K562 (cell line): ENCODE data around the gene HSD11B2. TPM values are rescaled to one million over a fixed set of nuclear protein-coding genes. Genes with fewer than 3 reads are reported as not detected.

Source experiments
- ATAC-seq: fragments of 200-7000 bp; cut with Tn5 transposase; 3 replicates; pipeline ENCODE4 v1.9.1; 2020; ENCODE audit warnings: moderate library complexity
- BruUV-seq: library from RNA; stranded (reverse); fragments of 400-500 nt; replicated peaks from 2 replicates; lab custom pipeline; 2021; lab: Mats Ljungman, UMichigan
- CTCF ChIA-PET: fragments of 300-600 bp; formaldehyde crosslinking; extraction: SDS; loops from one replicate; lab custom pipeline; 2021; ENCODE audit warnings: low intra/inter-chr PET ratio; lab: Yijun Ruan, JAX
- POLR2A ChIA-PET: fragments of 300-600, 350-650 bp; sonication (Branson Sonifier 250); formaldehyde crosslinking; extraction: SDS; loops from one replicate; lab custom pipeline; 2021; ENCODE audit warnings: antibody characterized with exemption, inconsistent platforms; lab: Yijun Ruan, JAX
- DNase-seq, 4 experiments: peaks; one replicate each; pipeline versions ENCODE4 v3.0.0 to v3.0.0-alpha.2; 2011 to 2018; ENCODE audit warnings: low spot score in 3 of 4, mixed read lengths in 3 of 4; ENCODE audit errors: extremely low read depth in 1 of 4
- FAIRE-seq: peaks from 2 replicates; lab custom pipeline; 2011; peaks lifted over from hg19 to GRCh38; lab: Jason Lieb, UNC
- H2AFZ ChIP-seq: 2 replicates; pipeline ENCODE4 v1.6.0; 2011; ENCODE audit warnings: low read depth, low read length, control low read depth, inconsistent platforms
- H3K27ac ChIP-seq: fragments of 200-600 bp; 3 replicates; pipeline ENCODE4 v1.8.0; 2011; ENCODE audit warnings: low read depth, mild to moderate bottlenecking, control low read depth, inconsistent platforms, low read length, moderate library complexity, mixed read lengths; ENCODE audit errors: extremely low read depth
- H3K27me3 ChIP-seq, 2 experiments: fragments of 300-600 bp in 1 of 2; 2 replicates in 1 of 2; 3 replicates in 1 of 2; pipeline versions ENCODE4 v1.6.0 to v1.8.0; 2011; ENCODE audit warnings: inconsistent platforms in 2 of 2, low read length in 2 of 2, mild to moderate bottlenecking in 1 of 2, mixed read lengths in 1 of 2, moderate library complexity in 1 of 2; ENCODE audit not compliant: control insufficient read depth in 2 of 2, insufficient read depth in 2 of 2
- H3K36me3 ChIP-seq: fragments of 300-600 bp; 3 replicates; pipeline ENCODE4 v1.8.0; 2011; ENCODE audit warnings: mild to moderate bottlenecking, low read length, inconsistent platforms; ENCODE audit not compliant: control insufficient read depth, insufficient read depth
- H3K4me1 ChIP-seq, 2 experiments: fragments of 200-600 bp in 1 of 2; replicated peaks in 1 of 2; 2 replicates in 1 of 2; 3 replicates in 1 of 2; pipeline versions ENCODE4 v1.5.1 to v1.8.0; 2011; ENCODE audit warnings: inconsistent platforms in 2 of 2, low read length in 2 of 2, mild to moderate bottlenecking in 1 of 2, mixed read lengths in 1 of 2, moderate library complexity in 1 of 2; ENCODE audit not compliant: control insufficient read depth in 2 of 2, insufficient read depth in 2 of 2
- H3K4me2 ChIP-seq: 2 replicates; pipeline ENCODE4 v1.6.1; 2011; ENCODE audit warnings: low read length, control low read depth, inconsistent platforms, mixed read lengths; ENCODE audit not compliant: insufficient read depth
- H3K4me3 ChIP-seq: fragments of 200-600 bp; sonication (generic), shearing (Covaris generic); 2 replicates; pipeline ENCODE4 v1.5.1; 2016; ENCODE audit warnings: control low read depth, inconsistent platforms
- H3K79me2 ChIP-seq: fragments of 200-600 bp; 3 replicates; pipeline ENCODE4 v1.8.0; 2011; ENCODE audit warnings: low read length, inconsistent platforms; ENCODE audit not compliant: control insufficient read depth, insufficient read depth
- H3K9ac ChIP-seq, 2 experiments: 2 replicates each; pipeline versions ENCODE4 v1.6.0 to v1.6.1; 2011; ENCODE audit warnings: low read depth in 2 of 2, low read length in 2 of 2, control low read depth in 1 of 2, inconsistent platforms in 1 of 2, mild to moderate bottlenecking in 1 of 2, mixed read lengths in 1 of 2; ENCODE audit not compliant: insufficient read depth in 1 of 2
- H3K9me1 ChIP-seq: one replicate; pipeline ENCODE4 v1.6.0; 2011; ENCODE audit warnings: inconsistent platforms, mild to moderate bottlenecking, low read length, moderate library complexity; ENCODE audit not compliant: control insufficient read depth, insufficient read depth
- H3K9me3 ChIP-seq: replicated peaks from 2 replicates; pipeline ENCODE4 v1.5.1; 2011; ENCODE audit warnings: low read depth, low read length, inconsistent platforms; ENCODE audit not compliant: control insufficient read depth, insufficient read depth
- H4K20me1 ChIP-seq: replicated peaks from 2 replicates; pipeline ENCODE4 v1.6.1; 2011; ENCODE audit warnings: low read length, inconsistent platforms, mixed read lengths; ENCODE audit not compliant: control insufficient read depth, insufficient read depth
- THRAP3 ChIP-seq: fragments of 450-650 bp; IDR thresholded peaks from 2 replicates; pipeline ENCODE4 v1.6.1; 2016; ENCODE audit warnings: mild to moderate bottlenecking, inconsistent platforms, borderline replicate concordance
- ZFX ChIP-seq: sonication (generic); formaldehyde crosslinking; IDR thresholded peaks from 2 replicates; pipeline ENCODE4 v1.8.0; 2022; ENCODE audit warnings: mild to moderate bottlenecking, missing genetic modification reagents, moderate library complexity
- ZNF644 ChIP-seq: fragments of 200-800 bp; sonication (Bioruptor generic); IDR thresholded peaks from 2 replicates; pipeline ENCODE4 v1.6.1; 2016; ENCODE audit warnings: low read depth, missing genetic modification characterization, missing compliant biosample characterization
- WGBS: fragments of 100-300 bp; shearing (Covaris generic); methylation state at CpG from one replicate; pipeline ENCODE4 v1.1.6; 2016; ENCODE audit warnings: low coverage, mixed read lengths; ENCODE audit not compliant: insufficient coverage; ENCODE audit errors: missing lambda C conversion rate; 5-methylcytosine and 5-hydroxymethylcytosine counted together
- in situ Hi-C: fragments of 300-500 bp; cut with MboI; formaldehyde crosslinking; loops from 4 replicates; pipeline ENCODE4 v1.15.0; 2018; ENCODE audit warnings: inconsistent platforms, mixed read lengths
- intact Hi-C: fragments of 100-400 bp; cut with micrococcal nuclease; formaldehyde crosslinking; loops from 2 replicates; pipeline ENCODE4 v1.14.2; 2022
- polyA plus RNA-seq, 8 experiments: library from polyadenylated mRNA; depleted of rRNA in 4 of 8; stranded (reverse) in 5 of 8; unstranded in 3 of 8; fragments of >200 nt; fragmentation: Nextera tagmentation in 2 of 8; fragmentation: Illumina TruSeq in 1 of 8; extraction: Ambion mirVana in 2 of 8; extraction: Trizol in 1 of 8; gene quantifications; 2 replicates each; pipeline versions ENCODE4 v1.2.1 to v1.2.3, GENCODE V29; 2011 to 2014; ENCODE audit warnings: inconsistent platforms in 1 of 8, missing spikeins in 1 of 8
- total RNA-seq, 7 experiments: library from RNA; depleted of rRNA in 6 of 7; stranded (reverse); fragments of >200 nt in 6 of 7; fragmentation: Illumina TruSeq in 2 of 7; extraction: Trizol in 2 of 7; gene quantifications; 2 replicates each; pipeline versions ENCODE4 v1.2.1 to v1.2.3, GENCODE V29; 2011 to 2021; ENCODE audit warnings: low replicate concordance in 1 of 7
- TF ChIP-seq, protein P1 (sequence below): sonication (generic); formaldehyde crosslinking; IDR thresholded peaks from 2 replicates; pipeline ENCODE4 v1.8.0; 2022; ENCODE audit warnings: mild to moderate bottlenecking, missing genetic modification reagents

The HSD11B2 gene
- total and polyA plus RNA-seq, 9 of the 15 experiments (the other 6 are each of a cell fraction or from before 2014, with no cell fraction given) = 0.08 to 2.0 (median 0.79) TPM

DNA sequence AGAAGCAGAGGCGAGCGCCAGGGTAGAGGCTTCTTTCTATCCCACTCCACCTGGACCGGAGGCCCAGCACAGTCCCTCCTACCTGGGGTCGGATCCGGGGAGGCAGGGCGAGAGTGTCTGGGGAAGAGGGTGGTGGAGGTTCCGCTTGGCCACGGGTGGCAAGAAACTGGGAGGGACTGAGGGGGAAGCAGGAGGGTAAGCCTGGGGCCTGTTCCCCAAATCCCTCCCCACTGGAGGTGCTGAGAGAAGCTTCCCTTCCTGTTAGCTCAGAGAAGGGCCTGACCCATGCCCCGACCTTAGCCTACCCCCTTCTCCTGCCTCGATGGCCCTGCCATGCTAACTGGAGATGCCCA, 35.8 kb upstream of the HSD11B2 start:
- H3K4me3 ChIP-seq = no peak overlapping the region
- H3K36me3 ChIP-seq = no peaks in the 10 kb centered on the region
- BruUV-seq = no TSS peak
- DNase-seq (no peak), FAIRE-seq (no peak)
- H3K9me3 ChIP-seq = no peaks in the 10 kb centered on the region
- no peak overlapping the region for H3K27ac ChIP-seq
- TF ChIP-seq THRAP3 = no peak
- TF ChIP-seq, protein P1, sequence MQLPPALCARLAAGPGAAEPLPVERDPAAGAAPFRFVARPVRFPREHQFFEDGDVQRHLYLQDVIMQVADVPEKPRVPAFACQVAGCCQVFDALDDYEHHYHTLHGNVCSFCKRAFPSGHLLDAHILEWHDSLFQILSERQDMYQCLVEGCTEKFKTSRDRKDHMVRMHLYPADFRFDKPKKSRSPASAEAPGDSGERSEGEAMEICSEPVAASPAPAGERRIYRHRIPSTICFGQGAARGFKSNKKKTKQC (CRISPR knock-in tag) = 0 out of 2 replicates have a peak, but pooled peaks have one; percentile 26
- TF ChIP-seq, all 486 proteins: peak for 1
- H4K20me1 ChIP-seq = no peaks in the 10 kb centered on the region
- 83% methylated on average over 6 of the region's 10 CpGs for WGBS
- peak overlapping the region in 1 of 2 experiments; percentile 87; a peak in 2 of 4 replicates for H3K9ac ChIP-seq
- in situ Hi-C loops = no loop called here
- 0 out of 2 replicates have a peak overlapping the region, but pooled peaks have one; percentile 9 for H2AFZ ChIP-seq
- H3K4me1 ChIP-seq = peaks cover 19 to 92% of the 10 kb centered on the region in 2 experiments
- no peaks in the 10 kb centered on the region for H3K79me2 ChIP-seq
- intact Hi-C loops = loop anchor here (5.0 to 10.0 kb wide), 2 partner anchors 50 to 133 kb away; no protein-coding TSS in a partner anchor
- POLR2A ChIA-PET = no interaction called here
- CTCF ChIA-PET = no interaction called here
- peaks cover 0 to 28% of the 10 kb centered on the region in 2 experiments; a peak in 2 of 5 replicates for H3K27me3 ChIP-seq
- ATAC-seq = no peak
- no peaks in the 10 kb centered on the region for H3K9me1 ChIP-seq
- H3K4me2 ChIP-seq = no peak overlapping the region

DNA sequence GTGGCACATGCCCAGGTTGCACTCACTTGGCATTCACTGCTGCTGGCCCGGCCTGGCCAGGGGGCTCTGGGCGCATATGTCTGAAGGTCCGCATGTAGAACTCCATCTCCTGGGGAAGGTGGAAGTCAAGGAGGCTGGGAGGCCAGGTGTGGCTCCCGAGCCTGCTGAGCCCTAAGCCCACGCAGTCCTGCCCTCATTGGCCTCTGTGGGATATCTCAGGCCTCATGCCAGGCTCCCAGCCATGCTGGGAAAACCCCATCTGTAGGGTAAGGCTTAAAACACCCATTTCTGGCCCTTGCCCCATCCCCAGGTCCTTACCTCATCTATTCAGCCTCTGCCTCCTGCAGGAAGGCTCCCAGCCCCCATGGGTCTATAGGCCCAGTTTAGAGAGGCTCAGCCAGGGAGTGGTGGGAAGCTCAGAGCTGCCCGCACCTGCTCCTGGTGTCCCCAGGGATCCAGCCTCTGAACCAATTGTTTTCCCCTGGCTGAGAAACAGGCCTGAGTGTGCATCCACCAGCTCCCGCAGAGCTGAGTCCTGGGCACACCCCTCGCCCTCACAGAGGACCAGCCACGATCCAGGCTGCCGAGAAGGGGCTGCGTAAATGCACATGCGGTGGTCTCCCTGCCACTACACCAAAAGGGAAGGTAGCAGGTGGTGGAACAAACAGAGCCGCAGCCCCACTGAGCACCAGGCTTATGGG, 35.3 kb upstream of the HSD11B2 start:
- Histone ChIP-seq H4K20me1 (no peaks in the 10 kb centered on the region), H3K79me2 (no peaks in the 10 kb centered on the region), H3K4me3 (no peak overlapping the region), H3K9me1 (no peaks in the 10 kb centered on the region), H3K4me1 (peaks cover 19 to 93% of the 10 kb centered on the region in 2 experiments), H3K27ac (no peak overlapping the region; the same call in 2 of the 3 replicates), H2AFZ (peak overlapping the region; percentile 76), H3K9ac (peak overlapping the region in 1 of 2 experiments; percentile 87; a peak in 3 of 4 replicates), H3K27me3 (peaks cover 0 to 22% of the 10 kb centered on the region in 2 experiments; a peak in 2 of 5 replicates), H3K4me2 (peak overlapping the region; percentile 59), H3K36me3 (no peaks in the 10 kb centered on the region), H3K9me3 (no peaks in the 10 kb centered on the region)
- intact Hi-C loops (loop anchor here (5.0 to 10.0 kb wide), 2 partner anchors 51 to 133 kb away; no protein-coding TSS in a partner anchor), in situ Hi-C loops (no loop called here)
- ATAC-seq = no peak
- 67% methylated on average over 11 of the region's 13 CpGs for WGBS
- CTCF ChIA-PET = no interaction called here
- no TSS peak for BruUV-seq
- POLR2A ChIA-PET = no interaction called here
- TF ChIP-seq ZNF644 (tag) (no peak), ZFX (CRISPR knock-in tag) (peak; percentile 18; the same call in 1 of the 2 replicates)
- no peak for DNase-seq
- FAIRE-seq = no peak
